Endothelial cell of umbilical vein (primary cell): Measurements from ENCODE around the gene C4A. TPM values are rescaled to one million over a fixed set of nuclear protein-coding genes. Genes with fewer than 3 reads are reported as not detected.
A peak's percentile ranks its signal among the peaks of the same experiment; 100 is the strongest.

Experiments used
- BruUV-seq: library from RNA; stranded (reverse); fragments of 400-500 nt; replicated peaks from 2 replicates; lab custom pipeline; 2021; lab: Mats Ljungman, UMichigan
- CTCF ChIA-PET: fragments of 300-600, 350-600 bp; sonication (Branson Sonifier 250); formaldehyde crosslinking; loops from one replicate; lab custom pipeline; 2021; ENCODE audit warnings: antibody characterized with exemption, inconsistent platforms; lab: Charles Lee
- POLR2A ChIA-PET: fragments of 300-600, 350-600 bp; sonication (Branson Sonifier 250); formaldehyde crosslinking; loops from one replicate; lab custom pipeline; 2021; ENCODE audit warnings: antibody characterized with exemption, inconsistent platforms; lab: Charles Lee
- DNase-seq: peaks from one replicate; pipeline ENCODE4 v3.0.0-alpha.2; 2011; ENCODE audit warnings: low read depth, low spot score
- FAIRE-seq: peaks from 2 replicates; lab custom pipeline; 2011; peaks lifted over from hg19 to GRCh38; lab: Jason Lieb, UNC
- H2AFZ ChIP-seq: 2 replicates; pipeline ENCODE4 v1.6.0; 2012; ENCODE audit warnings: low read depth, low read length, control low read depth, inconsistent platforms
- H3K27ac ChIP-seq: 2 replicates; pipeline ENCODE4 v1.5.1; 2011; ENCODE audit warnings: low read depth, mild to moderate bottlenecking, control low read depth, low read length, moderate library complexity; ENCODE audit not compliant: insufficient read depth
- H3K27me3 ChIP-seq, 2 experiments: 2 replicates each; pipeline versions ENCODE4 v1.6.0 to v1.6.1; 2011; ENCODE audit warnings: low read length in 2 of 2, mixed read lengths in 1 of 2; ENCODE audit not compliant: control insufficient read depth in 2 of 2, insufficient read depth in 2 of 2
- H3K36me3 ChIP-seq, 2 experiments: 2 replicates in 1 of 2; 3 replicates in 1 of 2; pipeline ENCODE4 v1.5.1; 2011; ENCODE audit warnings: low read length in 2 of 2, mild to moderate bottlenecking in 1 of 2, moderate library complexity in 1 of 2; ENCODE audit not compliant: control insufficient read depth in 2 of 2, insufficient read depth in 2 of 2; ENCODE audit errors: extremely low read depth in 1 of 2
- H3K4me1 ChIP-seq: 3 replicates; pipeline ENCODE4 v1.5.1; 2011; ENCODE audit warnings: mild to moderate bottlenecking, low read length; ENCODE audit not compliant: control insufficient read depth, insufficient read depth; ENCODE audit errors: extremely low read depth
- H3K4me2 ChIP-seq: 2 replicates; pipeline ENCODE4 v1.6.1; 2011; ENCODE audit warnings: low read length, control low read depth, mixed read lengths; ENCODE audit not compliant: insufficient read depth
- H3K4me3 ChIP-seq, 3 experiments: fragments of 200-600 bp in 1 of 3; sonication (generic), shearing (Covaris generic) in 1 of 3; replicated peaks in 1 of 3; 2 replicates each; pipeline ENCODE4 v1.5.1; 2011 to 2016; ENCODE audit warnings: control low read depth in 3 of 3, low read length in 3 of 3, mild to moderate bottlenecking in 2 of 3, inconsistent platforms in 1 of 3, low read depth in 1 of 3, moderate library complexity in 1 of 3; ENCODE audit not compliant: insufficient read depth in 1 of 3
- H3K79me2 ChIP-seq: 2 replicates; pipeline ENCODE4 v1.6.0; 2012; ENCODE audit warnings: low read length, inconsistent platforms; ENCODE audit not compliant: control insufficient read depth, insufficient read depth
- H3K9ac ChIP-seq: replicated peaks from 2 replicates; pipeline ENCODE3; 2011; ENCODE audit warnings: low read length, control low read depth; ENCODE audit not compliant: insufficient read depth; ENCODE audit errors: extremely low read depth
- H3K9me1 ChIP-seq: replicated peaks from 3 replicates; pipeline ENCODE4 v1.6.0; 2011; ENCODE audit warnings: mild to moderate bottlenecking, low read length; ENCODE audit not compliant: control insufficient read depth, insufficient read depth; ENCODE audit errors: extremely low read depth
- H3K9me3 ChIP-seq: replicated peaks from 2 replicates; pipeline ENCODE4 v1.5.1; 2012; ENCODE audit warnings: low read length, inconsistent platforms; ENCODE audit not compliant: control insufficient read depth, insufficient read depth
- H4K20me1 ChIP-seq: replicated peaks from 2 replicates; pipeline ENCODE3; 2011; ENCODE audit warnings: mild to moderate bottlenecking, low read length; ENCODE audit not compliant: control insufficient read depth, insufficient read depth; ENCODE audit errors: extremely low read depth
- CTCF ChIP-seq, 2 donors: IDR thresholded peaks; 1 replicate in 1 of 2; 2 replicates in 1 of 2; pipeline ENCODE4 v1.5.1; 2011; ENCODE audit warnings: low read length in 2 of 2, mild to moderate bottlenecking in 2 of 2, moderate library complexity in 2 of 2, control low read depth in 1 of 2, inconsistent platforms in 1 of 2, low read depth in 1 of 2; ENCODE audit not compliant: insufficient read depth in 1 of 2; ENCODE audit errors: extremely low read depth in 1 of 2
- EZH2 ChIP-seq: IDR thresholded peaks from 2 replicates; pipeline ENCODE4 v1.6.1; 2012; ENCODE audit warnings: borderline replicate concordance, low read depth, mild to moderate bottlenecking, moderate library complexity, low read length, inconsistent platforms; ENCODE audit not compliant: severe bottlenecking
- GATA2 ChIP-seq: IDR thresholded peaks from 2 replicates; pipeline ENCODE4 v1.7.0; 2011; ENCODE audit warnings: low read depth, mild to moderate bottlenecking, moderate library complexity, mixed read lengths, low read length; ENCODE audit not compliant: insufficient read length, insufficient read depth
- MYC ChIP-seq: IDR thresholded peaks from one replicate; pipeline ENCODE4 v1.6.1; 2011; ENCODE audit warnings: mild to moderate bottlenecking, low read depth, low read length
- dilution Hi-C: fragments of 300-500 bp; cut with MboI; formaldehyde crosslinking; loops from one replicate; pipeline ENCODE4 v1.15.0; 2019; ENCODE audit warnings: low sequenced_read_pairs; ENCODE audit not compliant: extremely low pct_ligation_motif_present
- intact Hi-C: fragments of 100-400 bp; cut with micrococcal nuclease; formaldehyde crosslinking; loops from one replicate; pipeline ENCODE4 v1.10.0; 2022
- polyA plus RNA-seq, 4 experiments: library from polyadenylated mRNA; depleted of rRNA in 3 of 4; stranded (reverse) in 3 of 4; unstranded in 1 of 4; fragments of >200 nt; gene quantifications; 2 replicates each; pipeline versions ENCODE4 v1.2.1 to v1.2.3, GENCODE V29; 2011 to 2012; ENCODE audit warnings: missing spikeins in 1 of 4
- total RNA-seq: library from RNA; stranded (reverse); gene quantifications from 2 replicates; pipeline ENCODE4 v1.2.3, GENCODE V29; 2021

C4A gene
- total and polyA plus RNA-seq, 2 donors (not counting 3 experiments of a cell fraction or from before 2014, with no cell fraction given), result 5.2 to 5.7 TPM

- FAIRE-seq (peak; percentile 89), DNase-seq (peak; percentile 57)
- Histone ChIP-seq H2AFZ (no peak overlapping the region), H3K9me1 (no peaks in the 10 kb centered on the region), H3K9ac (no peak overlapping the region), H3K36me3 (peaks cover 22 to 37% of the 10 kb centered on the region in 2 experiments), H3K4me2 (no peak overlapping the region), H3K27ac (no peak overlapping the region), H4K20me1 (no peaks in the 10 kb centered on the region), H3K9me3 (no peaks in the 10 kb centered on the region), H3K79me2 (peaks cover under 1% of the 10 kb centered on the region), H3K27me3 (no peaks in the 10 kb centered on the region), H3K4me3 (no peak overlapping the region), H3K4me1 (no peaks in the 10 kb centered on the region)
- CTCF ChIA-PET, result interaction anchor here (0.7 to 3.3 kb wide), 41 partner anchors 9 to 916 kb away, joined by 3 to 31 read pairs (median 4); partner anchors contain the start of genes BAG6, C2, DDAH2 and DXO
- intact Hi-C loops, result loop anchor here (1.0 to 10.0 kb wide), 4 partner anchors 49 to 405 kb away; partner anchors contain the start of genes ATP6V1G2, NFKBIL1 and ZBTB12
- BruUV-seq, result no TSS peak
- POLR2A ChIA-PET, result interaction anchor here (1.0 kb wide), 1 partner anchor 125 kb away, joined by 3 read pairs; the partner anchor contains the start of gene HSPA1B
- no peak for TF ChIP-seq MYC
- TF ChIP-seq EZH2, result no peak
- TF ChIP-seq GATA2, result no peak
- TF ChIP-seq CTCF (IDR thresholded peaks at IDR 0.05; ENCODE audit: extremely low read depth in 1 of 2, insufficient read depth in 1 of 2, low read depth in 1 of 2, low read length in 2 of 2), result peak; percentile 82 to 83
- dilution Hi-C loops, result no loop called here
Observed at GRCh38 chr6:31952140-31952805, 29.6 kb upstream of the C4A start.
